ENCODE measurements around the gene GDF10.

The GDF10 gene

GRCh38 chr10:47337310-47337709 lies 37.3 kb downstream of the GDF10 start:
- H3K79me1 ChIP-seq (ENCODE audit: low read length): no peaks in the 10 kb centered on the region
- WGBS (ENCODE audit: extremely low coverage, insufficient coverage, insufficient read length): no CpG with 5 or more reads among the region's 4 CpGs
- no peak overlapping the region for H3K4me2 ChIP-seq (ENCODE audit: low read length)
- DNase-seq: no peak
- no peak overlapping the region for H3K18ac ChIP-seq (ENCODE audit: low read length)
- no peak overlapping the region for H2BK12ac ChIP-seq (ENCODE audit: low read length)
- H3K27ac ChIP-seq (ENCODE audit: low read depth, low read length): no peak overlapping the region
- no peaks in the 10 kb centered on the region for H3K79me2 ChIP-seq (ENCODE audit: control insufficient read depth, insufficient read depth, low read length, poor library complexity)
- no peaks in the 10 kb centered on the region for H3K4me1 ChIP-seq (ENCODE audit: control insufficient read depth in 1 of 2, insufficient read depth in 2 of 2, low read length in 2 of 2)
- H2BK5ac ChIP-seq (ENCODE audit: low read depth, low read length, poor library complexity): no peak overlapping the region
- no peak overlapping the region for H3K4ac ChIP-seq (ENCODE audit: low read depth, low read length)
- no peak overlapping the region for H2BK120ac ChIP-seq (ENCODE audit: insufficient read depth, low read length, poor library complexity)
- no peak overlapping the region for H3K4me3 ChIP-seq (ENCODE audit: low read depth, low read length)
- no peak overlapping the region for H3K9ac ChIP-seq (ENCODE audit: low read length)
- H3K14ac ChIP-seq (ENCODE audit: low read length): no peak overlapping the region
- H3K36me3 ChIP-seq (ENCODE audit: control insufficient read depth in 1 of 2, insufficient read depth in 2 of 2, low read length in 2 of 2): no peaks in the 10 kb centered on the region
- H3K27me3 ChIP-seq (ENCODE audit: insufficient read depth, low read length): no peaks in the 10 kb centered on the region
- H2AK5ac ChIP-seq (ENCODE audit: low read length): no peak overlapping the region
- no peak overlapping the region for H2AFZ ChIP-seq (ENCODE audit: insufficient read depth, low read length, poor library complexity)
- H4K8ac ChIP-seq (ENCODE audit: low read depth, low read length): no peak overlapping the region
- H4K91ac ChIP-seq (ENCODE audit: low read depth, low read length): no peak overlapping the region
- H3K9me3 ChIP-seq (ENCODE audit: insufficient read depth, low read depth, low read length): no peaks in the 10 kb centered on the region
- no peak overlapping the region for H4K12ac ChIP-seq (ENCODE audit: low read depth, low read length)
- no peak overlapping the region for H3K23ac ChIP-seq (ENCODE audit: low read length)

GRCh38 chr10:47339186-47339735 lies 39.3 kb downstream of the GDF10 start:
- H3K4me1 ChIP-seq (ENCODE audit: control insufficient read depth in 1 of 2, insufficient read depth in 2 of 2, low read length in 2 of 2): no peaks in the 10 kb centered on the region
- WGBS (ENCODE audit: extremely low coverage, insufficient coverage, insufficient read length): no CpG with 5 or more reads among the region's 8 CpGs
- H3K4me3 ChIP-seq (ENCODE audit: low read depth, low read length): no peak overlapping the region

GRCh38 chr10:47339759-47340607 lies 40.0 kb downstream of the GDF10 start:
- Histone ChIP-seq H2BK12ac (ENCODE audit: low read length) (no peak overlapping the region), H3K9ac (ENCODE audit: low read length) (no peak overlapping the region), H3K27ac (ENCODE audit: low read depth, low read length) (no peak overlapping the region), H3K79me2 (ENCODE audit: control insufficient read depth, insufficient read depth, low read length, poor library complexity) (no peaks in the 10 kb centered on the region), H4K12ac (ENCODE audit: low read depth, low read length) (no peak overlapping the region), H3K18ac (ENCODE audit: low read length) (no peak overlapping the region), H3K4me1 (ENCODE audit: control insufficient read depth in 1 of 2, insufficient read depth in 2 of 2, low read length in 2 of 2) (no peaks in the 10 kb centered on the region), H3K14ac (ENCODE audit: low read length) (no peak overlapping the region), H3K4me2 (ENCODE audit: low read length) (no peak overlapping the region), H3K79me1 (ENCODE audit: low read length) (no peaks in the 10 kb centered on the region), H2AK5ac (ENCODE audit: low read length) (no peak overlapping the region), H4K91ac (ENCODE audit: low read depth, low read length) (no peak overlapping the region), H3K23ac (ENCODE audit: low read length) (no peak overlapping the region), H2AFZ (ENCODE audit: insufficient read depth, low read length, poor library complexity) (no peak overlapping the region), H2BK5ac (ENCODE audit: low read depth, low read length, poor library complexity) (no peak overlapping the region), H2BK120ac (ENCODE audit: insufficient read depth, low read length, poor library complexity) (no peak overlapping the region), H3K27me3 (ENCODE audit: insufficient read depth, low read length) (no peaks in the 10 kb centered on the region), H4K8ac (ENCODE audit: low read depth, low read length) (no peak overlapping the region), H3K4me3 (ENCODE audit: low read depth, low read length) (no peak overlapping the region), H3K4ac (ENCODE audit: low read depth, low read length) (no peak overlapping the region), H3K36me3 (ENCODE audit: control insufficient read depth in 1 of 2, insufficient read depth in 2 of 2, low read length in 2 of 2) (no peaks in the 10 kb centered on the region), H3K9me3 (ENCODE audit: insufficient read depth, low read depth, low read length) (no peaks in the 10 kb centered on the region)
- no CpG with 5 or more reads among the region's 15 CpGs for WGBS (ENCODE audit: extremely low coverage, insufficient coverage, insufficient read length)
- no peak for DNase-seq

More at GRCh38 chr10:47339186-47339735, 39.3 kb downstream of the GDF10 start:
- no peak overlapping the region for H2BK12ac ChIP-seq (ENCODE audit: low read length)
- no peak overlapping the region for H4K12ac ChIP-seq (ENCODE audit: low read depth, low read length)
- H3K36me3 ChIP-seq (ENCODE audit: control insufficient read depth in 1 of 2, insufficient read depth in 2 of 2, low read length in 2 of 2): no peaks in the 10 kb centered on the region
- H3K4me2 ChIP-seq (ENCODE audit: low read length): no peak overlapping the region
- no peaks in the 10 kb centered on the region for H3K9me3 ChIP-seq (ENCODE audit: insufficient read depth, low read depth, low read length)
- no peak overlapping the region for H3K27ac ChIP-seq (ENCODE audit: low read depth, low read length)
- H3K18ac ChIP-seq (ENCODE audit: low read length): no peak overlapping the region
- no peaks in the 10 kb centered on the region for H3K27me3 ChIP-seq (ENCODE audit: insufficient read depth, low read length)
- H3K79me2 ChIP-seq (ENCODE audit: control insufficient read depth, insufficient read depth, low read length, poor library complexity): no peaks in the 10 kb centered on the region
- H3K14ac ChIP-seq (ENCODE audit: low read length): no peak overlapping the region
- H4K91ac ChIP-seq (ENCODE audit: low read depth, low read length): no peak overlapping the region
- no peak for DNase-seq
- no peak overlapping the region for H3K9ac ChIP-seq (ENCODE audit: low read length)
- no peak overlapping the region for H3K23ac ChIP-seq (ENCODE audit: low read length)
- H3K79me1 ChIP-seq (ENCODE audit: low read length): no peaks in the 10 kb centered on the region
- no peak overlapping the region for H2BK5ac ChIP-seq (ENCODE audit: low read depth, low read length, poor library complexity)
- no peak overlapping the region for H2AFZ ChIP-seq (ENCODE audit: insufficient read depth, low read length, poor library complexity)
- H2BK120ac ChIP-seq (ENCODE audit: insufficient read depth, low read length, poor library complexity): no peak overlapping the region
- H2AK5ac ChIP-seq (ENCODE audit: low read length): no peak overlapping the region
- H3K4ac ChIP-seq (ENCODE audit: low read depth, low read length): no peak overlapping the region
- H4K8ac ChIP-seq (ENCODE audit: low read depth, low read length): no peak overlapping the region

- no CpG with 5 or more reads among the region's 5 CpGs for WGBS (ENCODE audit: extremely low coverage, insufficient coverage, insufficient read length)
Observed at GRCh38 chr10:47340608-47341170, 40.7 kb downstream of the GDF10 start.

More at GRCh38 chr10:47340608-47341170, 40.7 kb downstream of the GDF10 start:
- Histone ChIP-seq H3K9me3 (ENCODE audit: insufficient read depth, low read depth, low read length) (no peaks in the 10 kb centered on the region), H3K79me2 (ENCODE audit: control insufficient read depth, insufficient read depth, low read length, poor library complexity) (no peaks in the 10 kb centered on the region), H3K27ac (ENCODE audit: low read depth, low read length) (no peak overlapping the region), H3K27me3 (ENCODE audit: insufficient read depth, low read length) (no peaks in the 10 kb centered on the region), H2AK5ac (ENCODE audit: low read length) (no peak overlapping the region), H3K4me2 (ENCODE audit: low read length) (no peak overlapping the region), H3K14ac (ENCODE audit: low read length) (no peak overlapping the region), H3K4me1 (ENCODE audit: control insufficient read depth in 1 of 2, insufficient read depth in 2 of 2, low read length in 2 of 2) (no peaks in the 10 kb centered on the region), H4K12ac (ENCODE audit: low read depth, low read length) (no peak overlapping the region), H3K36me3 (ENCODE audit: control insufficient read depth in 1 of 2, insufficient read depth in 2 of 2, low read length in 2 of 2) (no peaks in the 10 kb centered on the region), H3K4me3 (ENCODE audit: low read depth, low read length) (no peak overlapping the region), H3K9ac (ENCODE audit: low read length) (no peak overlapping the region), H2BK12ac (ENCODE audit: low read length) (no peak overlapping the region), H3K4ac (ENCODE audit: low read depth, low read length) (no peak overlapping the region), H3K18ac (ENCODE audit: low read length) (no peak overlapping the region), H3K23ac (ENCODE audit: low read length) (no peak overlapping the region), H4K91ac (ENCODE audit: low read depth, low read length) (no peak overlapping the region), H2BK5ac (ENCODE audit: low read depth, low read length, poor library complexity) (no peak overlapping the region), H2BK120ac (ENCODE audit: insufficient read depth, low read length, poor library complexity) (no peak overlapping the region), H3K79me1 (ENCODE audit: low read length) (no peaks in the 10 kb centered on the region), H4K8ac (ENCODE audit: low read depth, low read length) (no peak overlapping the region), H2AFZ (ENCODE audit: insufficient read depth, low read length, poor library complexity) (no peak overlapping the region)
- peak; percentile 52 to 79 for DNase-seq

Data from trophoblast cell (in vitro differentiated cells and primary cell).